Measurements from ENCODE around the gene C11orf91.
"Not testable (repeated sequence)": the region's sequence is repeated elsewhere in the genome, so short reads cannot be mapped to it uniquely, and the experiment has no call there.

DNA sequence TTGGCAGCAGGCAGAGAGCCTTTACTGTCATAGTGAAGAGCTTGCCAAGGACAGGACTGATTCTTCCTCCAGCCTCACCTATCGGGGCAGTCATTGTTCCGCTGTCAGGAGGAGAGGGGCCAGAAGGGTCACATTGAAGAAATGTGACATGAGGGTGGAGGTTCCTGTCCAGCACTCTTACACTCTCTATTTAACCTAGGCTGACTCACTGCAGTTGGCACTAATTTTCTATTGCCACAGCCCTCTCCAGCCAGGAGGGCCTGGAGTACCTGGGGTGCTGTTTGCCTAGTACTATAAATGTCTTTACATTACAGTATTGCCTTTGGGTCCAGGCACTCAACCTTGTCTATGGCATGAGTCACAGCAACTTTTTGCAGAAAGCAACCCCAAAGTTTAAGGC is 7.2 kb upstream of the C11orf91 start:
- not testable (repeated sequence) for TF ChIP-seq KAT7 (CRISPR knock-in tag; IDR thresholded peaks at IDR 0.05; ENCODE audit: borderline replicate concordance); USF2 (CRISPR knock-in tag; IDR thresholded peaks at IDR 0.05); CTCF (IDR thresholded peaks at IDR 0.05); GRHL2 (CRISPR knock-in tag; IDR thresholded peaks at IDR 0.05; ENCODE audit: insufficient replicate concordance, severe bottlenecking); ATF6 (CRISPR knock-in tag; IDR thresholded peaks at IDR 0.05); SMAD4 (CRISPR knock-in tag; IDR thresholded peaks at IDR 0.05); E2F5 (CRISPR knock-in tag; IDR thresholded peaks at IDR 0.05); FOXP4 (CRISPR knock-in tag; IDR thresholded peaks at IDR 0.05); CREB1 (CRISPR knock-in tag; IDR thresholded peaks at IDR 0.05); ELF4 (CRISPR knock-in tag; IDR thresholded peaks at IDR 0.05; ENCODE audit: low read depth); SP1 (CRISPR knock-in tag; conservative IDR thresholded peaks at IDR 0.05); NFATC4 (CRISPR knock-in tag; IDR thresholded peaks at IDR 0.05); GTF2I (CRISPR knock-in tag; conservative IDR thresholded peaks at IDR 0.05)
- TF ChIP-seq, protein P1, sequence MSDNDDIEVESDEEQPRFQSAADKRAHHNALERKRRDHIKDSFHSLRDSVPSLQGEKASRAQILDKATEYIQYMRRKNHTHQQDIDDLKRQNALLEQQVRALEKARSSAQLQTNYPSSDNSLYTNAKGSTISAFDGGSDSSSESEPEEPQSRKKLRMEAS (CRISPR knock-in tag; IDR thresholded peaks at IDR 0.05): not testable (repeated sequence)
